Measurements from ENCODE around the gene DSCAM.

DNA sequence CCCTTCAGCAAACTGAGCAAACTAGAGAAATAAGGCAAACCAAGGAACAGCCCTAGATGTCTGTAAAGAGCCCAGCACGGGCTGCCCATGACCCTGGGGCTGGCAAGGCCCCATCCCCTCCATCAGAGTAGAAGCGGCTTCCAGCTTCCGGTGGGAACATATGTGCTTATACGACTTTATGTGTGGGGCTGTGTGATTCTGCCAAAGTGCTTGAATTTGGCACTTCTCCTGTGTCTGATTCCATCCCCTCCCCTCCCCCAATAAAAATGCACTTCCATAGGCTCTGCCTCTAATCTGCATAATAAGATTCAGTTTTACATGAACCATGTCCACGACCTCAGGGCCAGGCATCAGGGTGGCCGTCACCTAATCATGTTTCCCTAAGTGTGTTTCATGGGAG lies 236.6 kb downstream of the DSCAM start:
- TF ChIP-seq, protein P1, sequence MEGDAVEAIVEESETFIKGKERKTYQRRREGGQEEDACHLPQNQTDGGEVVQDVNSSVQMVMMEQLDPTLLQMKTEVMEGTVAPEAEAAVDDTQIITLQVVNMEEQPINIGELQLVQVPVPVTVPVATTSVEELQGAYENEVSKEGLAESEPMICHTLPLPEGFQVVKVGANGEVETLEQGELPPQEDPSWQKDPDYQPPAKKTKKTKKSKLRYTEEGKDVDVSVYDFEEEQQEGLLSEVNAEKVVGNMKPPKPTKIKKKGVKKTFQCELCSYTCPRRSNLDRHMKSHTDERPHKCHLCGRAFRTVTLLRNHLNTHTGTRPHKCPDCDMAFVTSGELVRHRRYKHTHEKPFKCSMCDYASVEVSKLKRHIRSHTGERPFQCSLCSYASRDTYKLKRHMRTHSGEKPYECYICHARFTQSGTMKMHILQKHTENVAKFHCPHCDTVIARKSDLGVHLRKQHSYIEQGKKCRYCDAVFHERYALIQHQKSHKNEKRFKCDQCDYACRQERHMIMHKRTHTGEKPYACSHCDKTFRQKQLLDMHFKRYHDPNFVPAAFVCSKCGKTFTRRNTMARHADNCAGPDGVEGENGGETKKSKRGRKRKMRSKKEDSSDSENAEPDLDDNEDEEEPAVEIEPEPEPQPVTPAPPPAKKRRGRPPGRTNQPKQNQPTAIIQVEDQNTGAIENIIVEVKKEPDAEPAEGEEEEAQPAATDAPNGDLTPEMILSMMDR (IDR thresholded peaks at IDR 0.05): no peak
- no peak for TF ChIP-seq EZH2 (IDR thresholded peaks at IDR 0.05; ENCODE audit: borderline replicate concordance, insufficient read depth, low read depth, low read length, poor library complexity, severe bottlenecking)
